GM12872 (cell line): Measurements from ENCODE around the gene NECAB3.

Experiments used
- TF ChIP-seq, protein P1 (sequence below): IDR thresholded peaks from 3 replicates; pipeline ENCODE4 v1.5.1; 2011; ENCODE audit warnings: low read depth, mild to moderate bottlenecking, low read length, moderate library complexity; ENCODE audit not compliant: insufficient read depth

The NECAB3 gene

DNA sequence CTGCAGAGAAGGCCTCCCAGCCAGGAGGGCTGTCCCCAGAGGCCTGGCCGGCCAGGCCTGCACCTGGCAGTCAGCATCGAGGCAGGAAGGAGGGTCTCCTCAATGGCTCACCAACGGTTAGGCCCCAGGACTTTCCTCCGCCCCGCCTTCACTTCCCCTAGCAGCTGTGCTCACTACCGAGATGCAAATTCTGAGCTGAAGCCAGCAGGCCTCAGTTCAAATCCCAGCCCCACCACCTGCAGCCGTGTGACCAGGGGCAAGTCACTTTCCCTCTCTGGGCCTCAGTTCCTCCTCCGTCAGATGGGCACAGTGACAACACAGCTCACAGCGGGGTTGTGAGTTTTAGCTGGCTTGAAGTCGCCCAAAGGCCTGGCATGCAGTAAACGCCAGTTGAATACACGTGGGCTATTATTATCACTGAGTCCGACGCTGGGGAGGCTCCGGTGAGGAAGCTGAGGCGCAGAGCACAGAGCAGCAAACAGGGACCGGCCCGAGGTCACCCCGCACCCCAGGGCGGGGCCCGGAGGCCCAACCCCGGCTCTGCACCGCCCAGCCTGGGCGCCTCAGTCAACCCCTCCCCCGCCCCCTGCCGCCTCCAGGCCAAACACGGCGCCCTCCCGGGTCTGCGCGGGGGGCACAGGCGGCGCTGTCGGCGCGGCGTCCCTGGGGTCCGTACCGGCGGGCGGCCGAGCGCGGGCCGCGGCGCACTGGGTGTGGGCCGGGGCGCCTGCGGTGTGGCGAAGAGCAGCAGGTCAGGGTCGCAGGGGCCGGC is 11.3 kb upstream of the NECAB3 start:
- TF ChIP-seq, protein P1, sequence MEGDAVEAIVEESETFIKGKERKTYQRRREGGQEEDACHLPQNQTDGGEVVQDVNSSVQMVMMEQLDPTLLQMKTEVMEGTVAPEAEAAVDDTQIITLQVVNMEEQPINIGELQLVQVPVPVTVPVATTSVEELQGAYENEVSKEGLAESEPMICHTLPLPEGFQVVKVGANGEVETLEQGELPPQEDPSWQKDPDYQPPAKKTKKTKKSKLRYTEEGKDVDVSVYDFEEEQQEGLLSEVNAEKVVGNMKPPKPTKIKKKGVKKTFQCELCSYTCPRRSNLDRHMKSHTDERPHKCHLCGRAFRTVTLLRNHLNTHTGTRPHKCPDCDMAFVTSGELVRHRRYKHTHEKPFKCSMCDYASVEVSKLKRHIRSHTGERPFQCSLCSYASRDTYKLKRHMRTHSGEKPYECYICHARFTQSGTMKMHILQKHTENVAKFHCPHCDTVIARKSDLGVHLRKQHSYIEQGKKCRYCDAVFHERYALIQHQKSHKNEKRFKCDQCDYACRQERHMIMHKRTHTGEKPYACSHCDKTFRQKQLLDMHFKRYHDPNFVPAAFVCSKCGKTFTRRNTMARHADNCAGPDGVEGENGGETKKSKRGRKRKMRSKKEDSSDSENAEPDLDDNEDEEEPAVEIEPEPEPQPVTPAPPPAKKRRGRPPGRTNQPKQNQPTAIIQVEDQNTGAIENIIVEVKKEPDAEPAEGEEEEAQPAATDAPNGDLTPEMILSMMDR, result no peak

DNA sequence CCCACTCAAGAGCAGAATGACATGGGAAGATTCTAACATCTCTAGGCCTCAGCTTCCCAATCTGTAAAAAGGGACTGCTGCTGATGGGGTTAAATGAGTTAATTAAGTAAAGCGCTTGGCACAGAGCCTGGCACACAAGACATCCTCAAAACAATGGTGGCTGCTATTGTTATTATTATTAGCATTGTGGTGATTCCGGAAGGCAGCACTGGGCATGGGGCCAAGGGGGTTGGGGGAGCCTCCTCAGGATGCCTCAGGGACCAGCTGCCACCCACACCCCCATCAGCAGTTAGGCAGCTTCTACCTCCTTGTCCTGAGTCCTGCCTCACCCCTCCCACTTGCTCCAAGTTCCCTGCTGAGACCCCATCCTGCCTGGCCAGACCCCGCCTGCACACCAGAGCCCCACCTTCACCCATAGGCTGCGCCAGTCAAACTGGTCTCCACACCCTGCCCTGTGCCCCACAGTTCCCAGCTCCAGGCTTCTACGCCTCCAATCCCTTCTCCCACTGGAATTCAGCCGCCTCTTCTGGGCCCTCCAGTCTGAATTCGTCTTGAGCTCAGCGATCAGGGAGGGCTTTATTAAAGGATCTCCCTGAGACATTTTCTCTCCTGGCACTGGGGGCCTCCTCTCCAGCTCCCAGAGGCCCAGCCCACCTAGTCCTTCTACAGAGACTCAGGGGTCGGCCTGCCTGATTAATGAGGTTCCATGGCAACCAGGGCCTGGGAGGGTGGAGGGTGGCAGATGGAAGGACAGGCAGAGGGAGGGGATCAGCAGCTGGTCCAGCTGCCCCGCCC is 10.5 kb upstream of the NECAB3 start:
- TF ChIP-seq, protein P1, result no peak

DNA sequence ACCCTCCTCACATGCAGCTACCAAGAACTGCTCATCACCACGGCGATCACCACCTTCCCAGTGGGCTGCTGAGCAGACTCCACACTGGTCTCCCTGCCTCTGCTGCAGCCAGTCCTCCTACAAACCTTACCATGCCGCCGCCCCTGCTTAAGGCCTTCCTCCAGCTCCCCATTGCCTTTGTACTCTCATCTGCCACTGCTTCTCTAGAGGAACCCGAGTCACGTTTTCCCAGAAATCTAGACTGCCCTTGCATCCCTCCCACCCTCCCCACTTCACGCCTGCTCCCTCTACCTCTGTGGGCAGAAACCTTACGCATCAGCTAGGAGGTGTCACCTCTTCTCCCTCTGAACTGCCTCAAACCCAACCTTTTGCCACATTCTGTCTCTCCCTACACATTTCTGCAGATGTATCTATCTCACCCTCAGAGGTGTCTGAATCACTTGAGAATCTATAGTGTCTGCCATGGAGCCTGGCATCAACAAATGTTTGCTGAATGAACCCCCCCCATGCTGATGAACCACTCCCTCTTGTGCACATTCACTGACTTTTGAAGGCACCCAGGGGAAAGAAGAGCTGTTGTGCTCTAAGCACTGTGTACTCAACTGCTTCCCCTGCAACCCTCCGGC is 7.6 kb upstream of the NECAB3 start:
- TF ChIP-seq, protein P1, result no peak

DNA sequence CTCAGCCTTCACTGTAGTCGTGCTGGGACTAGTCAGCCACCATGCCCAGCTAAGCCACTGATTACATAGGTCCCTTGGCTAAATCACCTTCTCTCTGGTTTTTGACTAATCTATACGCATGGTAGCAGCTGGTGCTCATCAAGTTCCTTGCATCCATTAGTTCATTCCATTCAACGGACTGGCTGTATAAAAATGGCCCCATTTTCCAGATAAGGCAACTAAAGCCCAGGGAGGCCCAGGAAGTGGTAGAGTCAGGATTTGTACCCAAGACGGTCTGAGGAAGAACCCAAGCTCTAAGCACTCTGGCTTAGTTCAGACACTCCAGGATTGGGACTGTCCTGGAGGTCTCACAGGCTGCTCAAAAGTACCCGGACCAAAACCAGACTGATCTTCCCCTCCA is 7.1 kb upstream of the NECAB3 start:
- TF ChIP-seq, protein P1, result no peak

DNA sequence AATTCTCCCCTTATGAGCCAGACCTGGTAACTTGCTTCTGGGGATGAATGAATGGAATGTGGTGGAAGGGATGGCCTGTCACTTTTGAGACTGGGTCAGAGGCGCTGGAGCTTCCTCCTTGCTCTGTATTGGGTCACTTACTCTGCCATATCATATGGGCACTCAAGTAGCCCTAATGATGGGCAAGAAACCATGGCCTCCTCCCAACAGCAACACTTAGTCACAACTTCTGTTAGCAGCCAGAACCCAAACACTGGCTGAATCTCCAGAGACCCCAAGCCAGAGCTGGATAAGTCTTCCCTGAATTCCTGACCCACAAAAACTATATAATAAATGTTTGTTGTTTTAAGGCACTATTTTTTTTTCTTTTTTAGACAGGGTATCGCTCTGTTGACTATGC is 6.5 kb upstream of the NECAB3 start:
- TF ChIP-seq, protein P1, result no peak

DNA sequence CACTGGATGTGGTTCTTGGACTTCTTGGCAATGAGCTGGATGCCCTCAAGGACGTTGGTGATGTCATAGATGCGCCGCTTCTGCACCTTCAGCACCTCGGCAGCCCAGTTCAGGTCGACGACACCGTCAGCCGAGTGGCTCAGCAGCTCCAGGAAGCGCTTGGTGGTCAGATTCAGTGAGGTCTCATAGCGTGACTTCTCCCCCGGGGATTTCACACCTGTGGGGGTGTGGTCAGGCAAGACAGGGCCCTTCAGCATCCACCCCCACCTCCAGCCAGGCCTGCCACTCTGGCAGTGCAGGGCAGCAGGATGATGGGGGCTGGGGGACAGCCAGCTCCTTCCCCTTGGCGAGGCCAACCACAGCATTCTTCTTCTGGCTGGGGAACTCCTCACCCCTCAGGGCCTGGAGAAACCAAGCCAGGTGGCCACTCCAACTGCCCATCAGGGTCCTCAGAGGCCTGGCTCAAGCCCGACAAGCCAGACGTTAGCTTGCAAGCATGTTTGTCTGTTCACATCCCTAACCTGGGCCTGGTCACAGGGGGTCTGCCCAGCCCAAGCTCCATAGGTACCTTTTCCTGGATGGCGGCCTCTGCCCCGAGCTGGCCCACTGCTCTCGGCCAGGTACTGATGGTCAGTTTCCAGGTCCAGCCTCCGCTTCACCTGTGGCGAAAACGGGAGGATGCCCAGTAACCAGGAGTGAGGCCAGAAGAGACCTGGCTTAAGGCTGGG is 5.7 kb upstream of the NECAB3 start:
- TF ChIP-seq, protein P1, result no peak

DNA sequence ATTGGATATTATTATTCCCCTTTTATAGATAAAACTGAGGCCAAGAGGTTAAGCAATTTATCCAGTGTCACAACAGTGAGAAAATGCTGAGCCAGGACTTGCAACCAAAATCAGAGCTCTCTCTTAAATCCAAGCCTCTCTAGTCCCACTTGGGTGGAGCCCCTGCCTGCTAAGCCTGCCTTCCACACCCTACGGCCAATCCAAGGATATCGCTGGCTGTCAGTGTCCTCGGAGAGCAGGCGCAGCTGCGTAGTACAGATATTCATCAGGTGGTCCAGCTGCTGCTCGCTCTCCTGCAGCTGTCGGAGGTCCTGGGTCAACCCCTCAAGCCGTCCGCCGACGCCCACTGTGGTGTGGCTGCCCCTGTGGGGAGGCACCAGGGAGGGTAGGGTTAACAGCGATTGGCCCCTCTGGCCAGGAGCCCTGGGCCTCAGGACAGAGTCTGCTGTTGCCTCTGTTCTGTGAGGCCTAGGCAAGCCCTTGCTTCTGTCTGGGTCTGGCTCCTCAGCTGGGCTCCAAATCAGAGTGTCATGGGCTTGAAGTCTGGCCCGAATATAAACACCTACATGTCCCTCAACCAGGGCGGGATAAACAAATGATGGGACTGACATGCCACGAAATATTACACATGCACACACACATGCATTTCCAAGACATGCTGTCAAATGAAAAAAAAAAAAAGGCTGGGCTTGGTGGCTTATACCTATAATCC is 3.9 kb upstream of the NECAB3 start:
- TF ChIP-seq, protein P1, result no peak
